ENCODE measurements around the gene FGD2. TPM values are rescaled to one million over a fixed set of nuclear protein-coding genes. Genes with fewer than 3 reads are reported as not detected.
A peak's percentile ranks its signal among the peaks of the same experiment; 100 is the strongest.

FGD2 gene
- total and polyA plus RNA-seq, 9 of the 15 experiments (the other 6 are each of a cell fraction or from before 2014, with no cell fraction given) = 0.09 TPM; not detected in 8

DNA sequence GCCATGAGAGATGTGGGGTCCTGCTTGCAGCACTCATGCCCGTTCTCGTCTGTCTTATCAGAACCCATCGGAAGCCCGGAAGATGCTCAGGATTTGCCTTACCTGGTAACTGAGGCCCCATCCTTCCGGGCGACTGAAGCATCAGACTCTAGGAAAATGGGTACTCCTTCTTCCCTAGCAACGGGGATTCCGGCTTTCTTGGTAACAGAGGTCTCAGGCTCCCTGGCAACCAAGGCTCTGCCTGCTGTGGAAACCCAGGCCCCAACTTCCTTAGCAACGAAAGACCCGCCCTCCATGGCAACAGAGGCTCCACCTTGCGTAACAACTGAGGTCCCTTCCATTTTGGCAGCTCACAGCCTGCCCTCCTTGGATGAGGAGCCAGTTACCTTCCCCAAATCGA lies 42.6 kb upstream of the FGD2 start (continued):
- TF ChIP-seq ZNF589 (CRISPR knock-in tag; IDR thresholded peaks at IDR 0.05; ENCODE audit: low read depth) (no peak), FOXA1 (IDR thresholded peaks at IDR 0.05; ENCODE audit: borderline replicate concordance) (no peak), JUN (IDR thresholded peaks at IDR 0.05; ENCODE audit: borderline replicate concordance, low read depth, low read length) (no peak), JUN (CRISPR knock-in tag; IDR thresholded peaks at IDR 0.05; ENCODE audit: borderline replicate concordance) (peak; percentile 54; the same call in 1 of the 2 replicates), NR2F6 (CRISPR knock-in tag; IDR thresholded peaks at IDR 0.05) (no peak), ZNF184 (CRISPR knock-in tag; IDR thresholded peaks at IDR 0.05) (no peak), BCOR (IDR thresholded peaks at IDR 0.05) (no peak), HEY1 (CRISPR knock-in tag; IDR thresholded peaks at IDR 0.05; ENCODE audit: borderline replicate concordance) (no peak), EZH2 (IDR thresholded peaks at IDR 0.05; ENCODE audit: borderline replicate concordance, low read depth, low read length) (no peak), KLF1 (tag; IDR thresholded peaks at IDR 0.05) (no peak), ESRRB (CRISPR knock-in tag; IDR thresholded peaks at IDR 0.05; ENCODE audit: borderline replicate concordance) (no peak), CEBPG (CRISPR knock-in tag; IDR thresholded peaks at IDR 0.05) (peak; percentile 93), CEBPG (tag; conservative IDR thresholded peaks at IDR 0.05 in 1 of 2, IDR thresholded peaks at IDR 0.05 in 1 of 2) (peak; percentile 74 to 88), EWSR1 (IDR thresholded peaks at IDR 0.05; ENCODE audit: borderline replicate concordance, low read depth, partially characterized antibody) (no peak), MXI1 (IDR thresholded peaks at IDR 0.05; ENCODE audit: low read depth, low read length) (no peak; the same call in 1 of the 2 replicates), RFX7 (CRISPR knock-in tag; IDR thresholded peaks at IDR 0.05) (no peak), FIP1L1 (IDR thresholded peaks at IDR 0.05; ENCODE audit: low read depth, low read length, poor library complexity, severe bottlenecking) (no peak), MECOM (CRISPR knock-in tag; IDR thresholded peaks at IDR 0.05) (no peak)
- TF ChIP-seq, protein P1, sequence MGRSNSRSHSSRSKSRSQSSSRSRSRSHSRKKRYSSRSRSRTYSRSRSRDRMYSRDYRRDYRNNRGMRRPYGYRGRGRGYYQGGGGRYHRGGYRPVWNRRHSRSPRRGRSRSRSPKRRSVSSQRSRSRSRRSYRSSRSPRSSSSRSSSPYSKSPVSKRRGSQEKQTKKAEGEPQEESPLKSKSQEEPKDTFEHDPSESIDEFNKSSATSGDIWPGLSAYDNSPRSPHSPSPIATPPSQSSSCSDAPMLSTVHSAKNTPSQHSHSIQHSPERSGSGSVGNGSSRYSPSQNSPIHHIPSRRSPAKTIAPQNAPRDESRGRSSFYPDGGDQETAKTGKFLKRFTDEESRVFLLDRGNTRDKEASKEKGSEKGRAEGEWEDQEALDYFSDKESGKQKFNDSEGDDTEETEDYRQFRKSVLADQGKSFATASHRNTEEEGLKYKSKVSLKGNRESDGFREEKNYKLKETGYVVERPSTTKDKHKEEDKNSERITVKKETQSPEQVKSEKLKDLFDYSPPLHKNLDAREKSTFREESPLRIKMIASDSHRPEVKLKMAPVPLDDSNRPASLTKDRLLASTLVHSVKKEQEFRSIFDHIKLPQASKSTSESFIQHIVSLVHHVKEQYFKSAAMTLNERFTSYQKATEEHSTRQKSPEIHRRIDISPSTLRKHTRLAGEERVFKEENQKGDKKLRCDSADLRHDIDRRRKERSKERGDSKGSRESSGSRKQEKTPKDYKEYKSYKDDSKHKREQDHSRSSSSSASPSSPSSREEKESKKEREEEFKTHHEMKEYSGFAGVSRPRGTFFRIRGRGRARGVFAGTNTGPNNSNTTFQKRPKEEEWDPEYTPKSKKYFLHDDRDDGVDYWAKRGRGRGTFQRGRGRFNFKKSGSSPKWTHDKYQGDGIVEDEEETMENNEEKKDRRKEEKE (IDR thresholded peaks at IDR 0.05; ENCODE audit: borderline replicate concordance in 1 of 2, control insufficient read depth in 1 of 2, low read depth in 2 of 2, low read length in 1 of 2) = no peak
- TF ChIP-seq, protein P2, sequence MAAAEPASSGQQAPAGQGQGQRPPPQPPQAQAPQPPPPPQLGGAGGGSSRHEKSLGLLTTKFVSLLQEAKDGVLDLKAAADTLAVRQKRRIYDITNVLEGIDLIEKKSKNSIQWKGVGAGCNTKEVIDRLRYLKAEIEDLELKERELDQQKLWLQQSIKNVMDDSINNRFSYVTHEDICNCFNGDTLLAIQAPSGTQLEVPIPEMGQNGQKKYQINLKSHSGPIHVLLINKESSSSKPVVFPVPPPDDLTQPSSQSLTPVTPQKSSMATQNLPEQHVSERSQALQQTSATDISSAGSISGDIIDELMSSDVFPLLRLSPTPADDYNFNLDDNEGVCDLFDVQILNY (CRISPR knock-in tag; IDR thresholded peaks at IDR 0.05) = no peak
- TF ChIP-seq, protein P3, sequence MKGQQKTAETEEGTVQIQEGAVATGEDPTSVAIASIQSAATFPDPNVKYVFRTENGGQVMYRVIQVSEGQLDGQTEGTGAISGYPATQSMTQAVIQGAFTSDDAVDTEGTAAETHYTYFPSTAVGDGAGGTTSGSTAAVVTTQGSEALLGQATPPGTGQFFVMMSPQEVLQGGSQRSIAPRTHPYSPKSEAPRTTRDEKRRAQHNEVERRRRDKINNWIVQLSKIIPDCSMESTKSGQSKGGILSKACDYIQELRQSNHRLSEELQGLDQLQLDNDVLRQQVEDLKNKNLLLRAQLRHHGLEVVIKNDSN (CRISPR knock-in tag; IDR thresholded peaks at IDR 0.05) = 0 out of 2 replicates have a peak, but pooled peaks have one; percentile 7
- TF ChIP-seq, protein P4, sequence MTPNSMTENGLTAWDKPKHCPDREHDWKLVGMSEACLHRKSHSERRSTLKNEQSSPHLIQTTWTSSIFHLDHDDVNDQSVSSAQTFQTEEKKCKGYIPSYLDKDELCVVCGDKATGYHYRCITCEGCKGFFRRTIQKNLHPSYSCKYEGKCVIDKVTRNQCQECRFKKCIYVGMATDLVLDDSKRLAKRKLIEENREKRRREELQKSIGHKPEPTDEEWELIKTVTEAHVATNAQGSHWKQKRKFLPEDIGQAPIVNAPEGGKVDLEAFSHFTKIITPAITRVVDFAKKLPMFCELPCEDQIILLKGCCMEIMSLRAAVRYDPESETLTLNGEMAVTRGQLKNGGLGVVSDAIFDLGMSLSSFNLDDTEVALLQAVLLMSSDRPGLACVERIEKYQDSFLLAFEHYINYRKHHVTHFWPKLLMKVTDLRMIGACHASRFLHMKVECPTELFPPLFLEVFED (CRISPR knock-in tag; conservative IDR thresholded peaks at IDR 0.05) = no peak
